ENCODE measurements around the gene EMSY. TPM values are rescaled to one million over a fixed set of nuclear protein-coding genes. Genes with fewer than 3 reads are reported as not detected.

The EMSY gene
- total and polyA plus RNA-seq, 9 of the 15 experiments (the other 6 are each of a cell fraction or from before 2014, with no cell fraction given), result 12.7 to 25.4 (median 17.9) TPM

DNA sequence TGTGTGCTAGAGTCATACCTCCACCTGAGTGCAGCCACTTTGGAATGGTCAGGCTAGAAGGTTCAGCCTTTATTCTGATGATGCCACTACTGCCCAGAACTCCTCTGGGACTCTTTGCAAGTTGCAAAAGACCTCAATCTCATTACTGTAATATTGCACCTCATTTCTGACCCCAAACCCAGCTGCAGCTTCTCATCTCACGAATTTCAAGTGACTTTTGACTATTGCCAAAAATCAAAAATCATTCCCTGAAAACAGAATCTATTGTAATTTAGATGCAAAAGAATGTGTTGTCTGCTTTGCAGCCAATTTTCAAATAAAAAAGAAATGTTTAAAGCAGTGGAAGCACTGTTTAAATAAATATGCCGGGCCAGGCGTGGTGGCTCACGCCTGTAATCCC is 38.5 kb upstream of the EMSY start (continued):
- TF ChIP-seq, protein P1, sequence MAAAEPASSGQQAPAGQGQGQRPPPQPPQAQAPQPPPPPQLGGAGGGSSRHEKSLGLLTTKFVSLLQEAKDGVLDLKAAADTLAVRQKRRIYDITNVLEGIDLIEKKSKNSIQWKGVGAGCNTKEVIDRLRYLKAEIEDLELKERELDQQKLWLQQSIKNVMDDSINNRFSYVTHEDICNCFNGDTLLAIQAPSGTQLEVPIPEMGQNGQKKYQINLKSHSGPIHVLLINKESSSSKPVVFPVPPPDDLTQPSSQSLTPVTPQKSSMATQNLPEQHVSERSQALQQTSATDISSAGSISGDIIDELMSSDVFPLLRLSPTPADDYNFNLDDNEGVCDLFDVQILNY (CRISPR knock-in tag; IDR thresholded peaks at IDR 0.05), result no peak
- TF ChIP-seq HMG20B (CRISPR knock-in tag; IDR thresholded peaks at IDR 0.05), result no peak
- TF ChIP-seq, protein P2, sequence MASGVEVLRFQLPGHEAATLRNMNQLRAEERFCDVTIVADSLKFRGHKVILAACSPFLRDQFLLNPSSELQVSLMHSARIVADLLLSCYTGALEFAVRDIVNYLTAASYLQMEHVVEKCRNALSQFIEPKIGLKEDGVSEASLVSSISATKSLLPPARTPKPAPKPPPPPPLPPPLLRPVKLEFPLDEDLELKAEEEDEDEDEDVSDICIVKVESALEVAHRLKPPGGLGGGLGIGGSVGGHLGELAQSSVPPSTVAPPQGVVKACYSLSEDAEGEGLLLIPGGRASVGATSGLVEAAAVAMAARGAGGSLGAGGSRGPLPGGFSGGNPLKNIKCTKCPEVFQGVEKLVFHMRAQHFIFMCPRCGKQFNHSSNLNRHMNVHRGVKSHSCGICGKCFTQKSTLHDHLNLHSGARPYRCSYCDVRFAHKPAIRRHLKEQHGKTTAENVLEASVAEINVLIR (CRISPR knock-in tag; IDR thresholded peaks at IDR 0.05), result no peak
- no peak for TF ChIP-seq PPARD (CRISPR knock-in tag; IDR thresholded peaks at IDR 0.05)
- TF ChIP-seq ZFX (CRISPR knock-in tag; IDR thresholded peaks at IDR 0.05), result no peak
- no peak for TF ChIP-seq POLR2B (IDR thresholded peaks at IDR 0.05; ENCODE audit: low read depth, partially characterized antibody)
- no peak for TF ChIP-seq GATAD2A (IDR thresholded peaks at IDR 0.05)

DNA sequence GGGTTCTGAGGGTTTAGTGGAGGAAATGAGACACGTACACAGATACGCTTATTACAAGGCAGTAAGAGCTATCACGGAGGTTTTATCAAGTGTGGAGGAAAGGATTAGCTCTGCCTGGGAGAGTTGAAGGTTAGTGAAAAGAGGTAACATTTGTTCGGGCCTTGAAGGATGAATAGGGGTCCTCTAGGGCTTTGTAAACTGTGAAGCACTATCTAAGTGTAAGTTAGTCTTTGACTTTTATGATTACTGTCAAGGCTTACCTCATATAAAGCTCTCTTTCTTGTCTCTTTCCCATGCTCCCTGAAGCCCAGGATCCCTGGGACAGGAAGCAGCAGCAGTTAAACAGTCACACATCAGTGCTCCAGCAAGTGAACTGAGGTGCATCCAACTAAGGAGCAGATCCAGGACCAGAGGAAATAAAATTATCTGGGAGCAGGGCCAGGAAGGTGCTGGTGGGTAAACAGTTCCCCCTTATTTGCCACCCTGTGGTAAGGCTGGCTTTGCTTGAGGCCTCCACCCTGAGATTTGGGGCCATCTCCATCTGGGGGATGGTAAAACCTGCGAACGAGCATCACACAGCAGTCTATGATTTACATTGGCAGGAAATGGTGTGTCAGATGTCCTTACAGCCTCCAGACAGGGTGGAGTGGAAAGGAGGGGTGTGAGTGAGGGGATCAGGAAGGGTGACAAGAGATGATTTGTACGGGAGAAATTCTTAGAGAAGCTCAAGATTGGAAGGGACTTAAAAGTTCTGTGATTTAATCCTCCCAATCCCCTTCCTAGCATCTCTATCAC is 36.5 kb upstream of the EMSY start:
- intact Hi-C loops (cut with micrococcal nuclease), result no loop called here
- BruUV-seq (replicated peaks), result no TSS peak
- Histone ChIP-seq H4K20me1 (replicated peaks; ENCODE audit: control insufficient read depth, insufficient read depth, low read length) (no peaks in the 10 kb centered on the region), H3K79me2 (ENCODE audit: control insufficient read depth, insufficient read depth, low read length) (no peaks in the 10 kb centered on the region), H2AFZ (ENCODE audit: low read depth, low read length) (no peak overlapping the region), H3K9me1 (ENCODE audit: control insufficient read depth, insufficient read depth, low read length) (no peaks in the 10 kb centered on the region), H3K27ac (ENCODE audit: extremely low read depth, low read depth, low read length) (no peak overlapping the region), H3K9ac (ENCODE audit: insufficient read depth in 1 of 2, low read depth in 2 of 2, low read length in 2 of 2) (no peak overlapping the region), H3K9me3 (replicated peaks; ENCODE audit: control insufficient read depth, insufficient read depth, low read depth, low read length) (no peaks in the 10 kb centered on the region), H3K36me3 (ENCODE audit: control insufficient read depth, insufficient read depth, low read length) (no peaks in the 10 kb centered on the region), H3K4me3 (no peak overlapping the region), H3K4me2 (ENCODE audit: insufficient read depth, low read length) (no peak overlapping the region), H3K4me1 (replicated peaks in 1 of 2; ENCODE audit: control insufficient read depth in 2 of 2, insufficient read depth in 2 of 2, low read length in 2 of 2) (no peaks in the 10 kb centered on the region), H3K27me3 (ENCODE audit: control insufficient read depth in 2 of 2, insufficient read depth in 2 of 2, low read length in 2 of 2) (peaks cover 11 to 48% of the 10 kb centered on the region in 2 experiments; a peak in 4 of 5 replicates)
- POLR2A ChIA-PET, result no interaction called here
- DNase-seq (ENCODE audit: extremely low read depth in 1 of 4, low spot score in 3 of 4) (no peak), ATAC-seq (no peak), FAIRE-seq (no peak)
- under 1% methylated on average over 7 of the region's 7 CpGs for WGBS (ENCODE audit: insufficient coverage, low coverage, missing lambda C conversion rate)
- CTCF ChIA-PET (ENCODE audit: low intra/inter-chr PET ratio), result no interaction called here
- in situ Hi-C loops (cut with MboI), result no loop called here
- TF ChIP-seq NCOA2 (IDR thresholded peaks at IDR 0.05; ENCODE audit: partially characterized antibody in 2 of 2), result no peak
- no peak for TF ChIP-seq NFYB (IDR thresholded peaks at IDR 0.05; ENCODE audit: extremely low read depth, insufficient read length)
- TF ChIP-seq LCOR (CRISPR knock-in tag; IDR thresholded peaks at IDR 0.05), result no peak
- TF ChIP-seq, protein P3, sequence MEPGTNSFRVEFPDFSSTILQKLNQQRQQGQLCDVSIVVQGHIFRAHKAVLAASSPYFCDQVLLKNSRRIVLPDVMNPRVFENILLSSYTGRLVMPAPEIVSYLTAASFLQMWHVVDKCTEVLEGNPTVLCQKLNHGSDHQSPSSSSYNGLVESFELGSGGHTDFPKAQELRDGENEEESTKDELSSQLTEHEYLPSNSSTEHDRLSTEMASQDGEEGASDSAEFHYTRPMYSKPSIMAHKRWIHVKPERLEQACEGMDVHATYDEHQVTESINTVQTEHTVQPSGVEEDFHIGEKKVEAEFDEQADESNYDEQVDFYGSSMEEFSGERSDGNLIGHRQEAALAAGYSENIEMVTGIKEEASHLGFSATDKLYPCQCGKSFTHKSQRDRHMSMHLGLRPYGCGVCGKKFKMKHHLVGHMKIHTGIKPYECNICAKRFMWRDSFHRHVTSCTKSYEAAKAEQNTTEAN (CRISPR knock-in tag; IDR thresholded peaks at IDR 0.05), result no peak
- TF ChIP-seq, protein P4, sequence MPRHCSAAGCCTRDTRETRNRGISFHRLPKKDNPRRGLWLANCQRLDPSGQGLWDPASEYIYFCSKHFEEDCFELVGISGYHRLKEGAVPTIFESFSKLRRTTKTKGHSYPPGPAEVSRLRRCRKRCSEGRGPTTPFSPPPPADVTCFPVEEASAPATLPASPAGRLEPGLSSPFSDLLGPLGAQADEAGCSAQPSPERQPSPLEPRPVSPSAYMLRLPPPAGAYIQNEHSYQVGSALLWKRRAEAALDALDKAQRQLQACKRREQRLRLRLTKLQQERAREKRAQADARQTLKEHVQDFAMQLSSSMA (CRISPR knock-in tag; IDR thresholded peaks at IDR 0.05), result no peak
- no peak for TF ChIP-seq TCF7 (IDR thresholded peaks at IDR 0.05; ENCODE audit: borderline replicate concordance)
- TF ChIP-seq, protein P5, sequence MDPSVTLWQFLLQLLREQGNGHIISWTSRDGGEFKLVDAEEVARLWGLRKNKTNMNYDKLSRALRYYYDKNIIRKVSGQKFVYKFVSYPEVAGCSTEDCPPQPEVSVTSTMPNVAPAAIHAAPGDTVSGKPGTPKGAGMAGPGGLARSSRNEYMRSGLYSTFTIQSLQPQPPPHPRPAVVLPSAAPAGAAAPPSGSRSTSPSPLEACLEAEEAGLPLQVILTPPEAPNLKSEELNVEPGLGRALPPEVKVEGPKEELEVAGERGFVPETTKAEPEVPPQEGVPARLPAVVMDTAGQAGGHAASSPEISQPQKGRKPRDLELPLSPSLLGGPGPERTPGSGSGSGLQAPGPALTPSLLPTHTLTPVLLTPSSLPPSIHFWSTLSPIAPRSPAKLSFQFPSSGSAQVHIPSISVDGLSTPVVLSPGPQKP (CRISPR knock-in tag; IDR thresholded peaks at IDR 0.05), result no peak
- no peak for TF ChIP-seq TRIM24 (IDR thresholded peaks at IDR 0.05)

Measured in K562 (cell line).